NCI-H1092 treated with DMSO at 0.1 percent for 48 hours (cell line): ENCODE data around the gene CASZ1.

Experiments
- DNase-seq: peaks from one replicate; lab custom pipeline; 2025; lab: John Stamatoyannopoulos, UW

CASZ1 gene

GRCh38 chr1:10727751-10728232 is 68.7 kb downstream of the CASZ1 start:
- peak; percentile 99 for DNase-seq

GRCh38 chr1:10726355-10726754 is 70.1 kb downstream of the CASZ1 start:
- DNase-seq, result peak; percentile 59

GRCh38 chr1:10724948-10725847 is 71.2 kb downstream of the CASZ1 start:
- peak; percentile 88 for DNase-seq

- DNase-seq, result no peak
These were observed 71.9 kb downstream of the CASZ1 start for GRCh38 chr1:10724511-10724910.

- peak; percentile 80 for DNase-seq
These were observed 72.4 kb downstream of the CASZ1 start for GRCh38 chr1:10724052-10724494.

GRCh38 chr1:10723317-10723716 is 73.1 kb downstream of the CASZ1 start:
- DNase-seq, result no peak

- no peak for DNase-seq
These were observed 73.6 kb downstream of the CASZ1 start for GRCh38 chr1:10722803-10723202.

GRCh38 chr1:10721381-10722321 is 74.8 kb downstream of the CASZ1 start:
- no peak for DNase-seq

- no peak for DNase-seq
These were observed 75.8 kb downstream of the CASZ1 start for GRCh38 chr1:10720635-10721034.

- no peak for DNase-seq
These were observed 78.4 kb downstream of the CASZ1 start for GRCh38 chr1:10718083-10718415.

GRCh38 chr1:10717296-10718082 is 79.0 kb downstream of the CASZ1 start:
- DNase-seq, result no peak

- no peak for DNase-seq
These were observed 79.6 kb downstream of the CASZ1 start for GRCh38 chr1:10716840-10717239.

- peak; percentile 19 for DNase-seq
These were observed 81.9 kb downstream of the CASZ1 start for GRCh38 chr1:10714337-10715114.

GRCh38 chr1:10713614-10714013 is 82.8 kb downstream of the CASZ1 start:
- DNase-seq, result no peak

GRCh38 chr1:10712568-10713362 is 83.7 kb downstream of the CASZ1 start:
- DNase-seq, result no peak

GRCh38 chr1:10710489-10710888 is 86.0 kb downstream of the CASZ1 start:
- DNase-seq, result peak; percentile 85

- DNase-seq, result no peak
These were observed 86.8 kb downstream of the CASZ1 start for GRCh38 chr1:10709646-10710045.

- no peak for DNase-seq
These were observed 87.3 kb downstream of the CASZ1 start for GRCh38 chr1:10709165-10709564.

- DNase-seq, result no peak
These were observed 87.7 kb downstream of the CASZ1 start for GRCh38 chr1:10708757-10709156.

- DNase-seq, result no peak
These were observed 89.2 kb downstream of the CASZ1 start for GRCh38 chr1:10707208-10707607.
